Right kidney (tissue), 9 donors: ENCODE data around the gene LIMS3.
"Not testable (repeated sequence)": the region's sequence is repeated elsewhere in the genome, so short reads cannot be mapped to it uniquely, and the experiment has no call there.

Experiments
- DNase-seq: peaks from one replicate; pipeline ENCODE4 v3.0.0-alpha.2; 2016
- long read RNA-seq, 8 donors: transcript quantifications; one replicate each; lab custom pipeline, GENCODE V29; 2026

The LIMS3 gene, protein sequence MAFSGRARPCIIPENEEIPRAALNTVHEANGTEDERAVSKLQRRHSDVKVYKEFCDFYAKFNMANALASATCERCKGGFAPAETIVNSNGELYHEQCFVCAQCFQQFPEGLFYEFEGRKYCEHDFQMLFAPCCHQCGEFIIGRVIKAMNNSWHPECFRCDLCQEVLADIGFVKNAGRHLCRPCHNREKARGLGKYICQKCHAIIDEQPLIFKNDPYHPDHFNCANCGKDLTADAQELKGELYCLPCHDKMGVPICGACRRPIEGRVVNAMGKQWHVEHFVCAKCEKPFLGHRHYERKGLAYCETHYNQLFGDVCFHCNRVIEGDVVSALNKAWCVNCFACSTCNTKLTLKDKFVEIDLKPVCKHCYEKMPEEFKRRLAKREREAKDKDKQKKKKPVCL
- long read RNA-seq, donor 1: 0 reads
- long read RNA-seq, donor 2: 0 reads
- long read RNA-seq, donor 3, partial matches to known transcripts: 0 of 1 reads
- long read RNA-seq, donor 3, other reads (novel, unspliced or antisense): 0 of 1 reads
- long read RNA-seq, donor 4: 0 reads
- long read RNA-seq, donor 5: 0 reads
- long read RNA-seq, donor 6, partial matches to known transcripts: 0 of 1 reads
- long read RNA-seq, donor 6, other reads (novel, unspliced or antisense): 0 of 1 reads
- long read RNA-seq, donor 7: 0 reads
- long read RNA-seq, donor 8: 0 reads

DNA sequence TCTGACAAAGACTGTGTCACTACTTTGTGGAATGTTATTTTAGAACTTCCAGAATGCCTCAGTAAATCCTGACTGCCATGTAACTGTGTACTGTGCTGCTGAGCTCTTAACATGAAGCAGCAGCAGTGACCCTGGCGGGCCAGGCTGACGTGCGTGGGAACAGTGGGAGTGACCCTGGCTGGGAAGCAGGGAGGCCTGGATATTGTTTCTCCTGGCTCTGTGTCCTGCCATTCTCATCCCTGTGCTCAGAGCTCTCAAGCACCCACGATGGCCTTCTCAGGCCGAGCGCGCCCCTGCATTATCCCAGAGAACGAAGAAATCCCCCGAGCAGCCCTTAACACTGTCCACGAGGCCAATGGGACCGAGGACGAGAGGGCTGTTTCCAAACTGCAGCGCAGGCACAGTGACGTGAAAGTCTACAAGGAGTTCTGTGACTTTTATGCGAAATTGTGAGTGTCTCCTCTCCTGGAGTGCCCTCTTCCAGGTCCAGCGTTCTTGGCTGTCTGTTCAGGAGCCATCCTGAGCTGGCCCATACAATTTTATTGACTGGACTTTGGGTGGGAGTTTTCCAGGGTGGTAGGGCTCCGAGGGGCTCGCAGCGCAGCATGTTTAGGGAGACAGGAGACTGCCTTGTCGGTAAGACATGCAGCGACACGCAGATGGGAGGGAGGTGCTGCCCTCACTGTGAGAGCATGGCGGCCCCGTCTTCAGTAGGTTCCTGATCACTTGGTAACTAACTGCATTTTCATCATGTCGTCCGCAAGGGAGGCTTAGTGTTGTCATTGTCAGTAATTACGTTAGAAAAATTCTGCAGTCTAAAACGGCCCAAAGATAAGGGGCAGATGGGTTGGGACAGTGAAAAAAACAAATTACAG, at the start of gene LIMS3:
TSS of gene LIMS3 (plus strand) at position 227 of the 875 bp plus-strand sequence. CDS start at position 268, 41 bp downstream.
- DNase-seq: not testable (repeated sequence)

DNA sequence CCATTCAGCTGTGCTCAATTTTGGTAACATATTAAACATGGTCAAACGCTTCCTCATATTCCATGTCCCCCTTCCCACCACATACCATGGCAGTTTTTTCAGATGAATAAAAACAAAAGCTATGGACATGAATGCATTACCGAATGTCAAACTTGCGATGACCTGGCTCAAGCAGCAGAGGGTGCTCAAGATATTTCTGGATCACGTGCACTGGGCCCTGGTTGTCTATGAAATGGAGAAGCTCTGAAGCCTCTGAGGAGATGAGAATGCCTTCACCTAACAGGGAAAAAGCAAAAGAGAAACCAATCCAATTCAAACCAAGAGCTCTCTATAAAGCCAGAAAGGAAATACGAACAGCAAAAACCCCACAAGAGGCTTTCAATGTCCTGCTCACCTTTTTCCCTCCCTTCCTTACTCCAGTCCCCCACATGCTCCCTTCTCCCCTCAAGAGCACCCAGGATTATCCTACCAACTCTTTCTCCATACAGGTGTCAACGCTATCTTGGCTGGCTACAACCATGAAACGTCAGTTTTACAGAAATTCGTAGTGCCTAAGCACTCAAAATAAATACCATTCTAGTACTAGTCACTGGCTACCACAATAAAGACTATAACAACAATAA, 27.2 kb upstream of the LIMS3 start:
- not testable (repeated sequence) for DNase-seq

DNA sequence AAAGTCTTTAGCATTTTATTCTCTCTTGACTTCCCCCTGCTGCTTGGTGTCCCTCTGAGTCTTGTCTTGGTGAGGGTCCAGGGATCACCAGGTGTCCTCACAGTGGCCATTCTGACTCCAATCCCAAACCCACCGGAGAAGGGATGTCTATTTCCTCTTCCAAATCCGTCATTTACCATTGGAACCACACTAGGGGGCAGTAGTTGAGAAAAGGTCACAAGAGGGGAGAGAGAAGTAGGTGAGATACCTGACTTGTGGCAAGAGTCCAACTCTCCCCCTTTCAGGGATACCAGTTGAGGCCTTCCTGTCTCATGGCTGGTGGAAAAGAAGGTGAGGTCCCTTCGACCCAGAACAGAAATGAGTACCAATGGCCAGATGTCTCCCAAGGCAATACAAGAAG, 21.9 kb upstream of the LIMS3 start:
- DNase-seq: not testable (repeated sequence)

DNA sequence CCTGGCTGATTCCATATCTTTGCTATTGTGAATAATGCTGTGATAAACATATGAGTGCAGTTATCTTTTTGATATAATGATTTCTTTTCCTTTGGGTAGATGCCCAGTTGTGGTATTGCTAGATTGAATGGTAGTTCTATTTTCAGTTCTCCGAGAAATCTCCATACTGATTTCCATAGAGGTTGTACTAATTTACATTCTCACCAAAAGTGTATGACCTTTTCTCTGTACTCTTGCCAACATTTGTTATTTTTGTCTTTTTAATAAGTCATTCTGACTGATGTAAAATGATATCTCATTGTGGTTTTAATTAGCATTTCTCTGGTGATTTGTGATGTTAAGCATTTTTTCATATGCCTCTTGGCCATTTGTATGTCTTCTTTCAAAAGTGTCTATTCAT, 16.4 kb upstream of the LIMS3 start:
- not testable (repeated sequence) for DNase-seq

DNA sequence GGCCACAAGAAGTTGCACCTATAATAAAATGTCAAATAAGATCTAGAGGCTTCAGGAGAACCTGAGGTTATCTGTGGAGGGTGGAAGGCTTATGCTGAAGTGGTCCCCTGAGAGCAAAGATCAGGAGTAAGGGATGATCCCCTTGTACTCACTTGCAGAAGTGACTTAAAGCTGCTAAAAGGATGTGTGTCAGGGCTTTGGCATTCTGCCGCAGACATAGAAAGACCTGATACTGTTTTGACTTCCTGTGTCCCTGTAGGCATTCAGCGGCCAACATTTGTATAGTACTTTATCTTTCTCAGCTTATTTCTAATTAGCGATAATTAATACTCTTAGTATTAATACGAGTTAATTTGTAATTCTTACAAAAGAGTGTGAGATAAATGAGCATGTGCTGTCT, 10.1 kb upstream of the LIMS3 start:
- DNase-seq: not testable (repeated sequence)

DNA sequence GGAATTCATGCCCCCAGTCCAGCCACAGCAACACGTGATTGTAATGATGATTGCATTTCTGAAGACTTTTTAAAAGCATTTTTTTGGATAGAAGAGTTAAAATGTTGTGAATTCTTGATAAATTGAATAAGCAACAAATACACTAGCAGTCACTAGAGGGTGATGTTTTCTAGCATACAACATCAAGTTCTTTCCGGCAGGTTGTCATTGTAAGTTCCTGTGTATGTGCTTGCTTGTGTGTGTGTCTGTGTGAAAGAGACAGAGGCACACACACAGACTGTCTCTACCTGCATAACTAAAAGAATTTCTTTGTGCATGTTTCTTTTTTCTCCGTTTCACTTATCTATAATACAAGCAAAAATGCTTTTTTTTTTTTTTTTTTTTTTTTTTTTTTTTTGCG, 8.6 kb upstream of the LIMS3 start:
- DNase-seq: not testable (repeated sequence)

DNA sequence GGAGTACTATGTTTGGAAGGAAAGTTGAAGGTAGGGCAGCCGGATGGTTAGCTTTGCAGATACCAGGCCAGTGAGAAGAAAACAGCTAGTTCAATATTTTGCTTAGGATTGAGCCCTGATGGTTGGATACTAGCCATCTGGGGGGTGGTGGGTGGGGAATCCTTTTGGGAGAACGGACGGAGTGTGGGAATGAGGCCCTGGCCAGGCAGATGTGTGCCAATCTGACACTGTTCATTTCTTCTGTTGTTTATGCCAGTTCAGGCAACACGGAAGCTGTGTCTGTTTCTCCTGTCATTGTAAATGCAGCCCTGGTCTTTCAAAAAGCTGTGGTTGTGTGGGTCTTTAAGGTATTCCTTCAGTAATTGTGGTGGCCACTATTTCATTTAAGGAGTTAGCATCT, 7.5 kb upstream of the LIMS3 start:
- DNase-seq: not testable (repeated sequence)

DNA sequence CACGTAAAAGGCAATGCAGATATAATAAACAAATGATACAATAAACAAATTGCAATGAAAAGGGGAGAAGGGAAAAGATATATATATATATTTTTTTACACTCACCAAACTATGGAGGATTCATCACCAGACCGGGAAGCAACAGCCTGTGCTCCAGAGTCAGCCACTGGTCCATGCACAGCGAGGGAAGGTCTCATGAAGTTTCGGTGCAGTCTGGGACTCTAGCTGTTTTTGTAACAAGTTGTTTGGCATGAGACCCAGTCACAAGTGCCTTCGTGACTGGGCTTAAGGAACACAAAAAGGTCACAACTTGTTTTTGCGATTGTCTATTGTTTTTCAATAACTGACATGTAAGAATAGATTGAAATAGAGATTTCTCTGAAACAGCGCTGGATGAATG, 4.8 kb upstream of the LIMS3 start:
- not testable (repeated sequence) for DNase-seq

DNA sequence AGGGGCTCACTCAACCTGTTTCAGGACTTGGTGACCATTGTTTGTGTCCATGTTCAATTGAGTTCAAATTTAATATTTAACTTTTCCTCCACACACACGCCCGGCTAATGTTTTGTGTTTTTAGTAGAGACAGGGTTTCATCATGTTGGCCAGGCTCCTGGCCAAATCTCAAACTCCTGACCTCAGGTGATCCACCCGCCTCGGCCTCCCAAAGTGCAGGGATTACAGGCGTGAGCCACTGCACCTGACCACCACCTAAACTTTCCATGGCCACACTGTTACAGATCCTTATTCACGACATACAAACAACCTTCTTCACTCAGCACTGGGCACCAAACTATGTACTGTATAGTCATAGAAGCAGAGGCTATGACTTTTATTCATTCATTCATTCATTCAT, 4.3 kb upstream of the LIMS3 start:
- not testable (repeated sequence) for DNase-seq

DNA sequence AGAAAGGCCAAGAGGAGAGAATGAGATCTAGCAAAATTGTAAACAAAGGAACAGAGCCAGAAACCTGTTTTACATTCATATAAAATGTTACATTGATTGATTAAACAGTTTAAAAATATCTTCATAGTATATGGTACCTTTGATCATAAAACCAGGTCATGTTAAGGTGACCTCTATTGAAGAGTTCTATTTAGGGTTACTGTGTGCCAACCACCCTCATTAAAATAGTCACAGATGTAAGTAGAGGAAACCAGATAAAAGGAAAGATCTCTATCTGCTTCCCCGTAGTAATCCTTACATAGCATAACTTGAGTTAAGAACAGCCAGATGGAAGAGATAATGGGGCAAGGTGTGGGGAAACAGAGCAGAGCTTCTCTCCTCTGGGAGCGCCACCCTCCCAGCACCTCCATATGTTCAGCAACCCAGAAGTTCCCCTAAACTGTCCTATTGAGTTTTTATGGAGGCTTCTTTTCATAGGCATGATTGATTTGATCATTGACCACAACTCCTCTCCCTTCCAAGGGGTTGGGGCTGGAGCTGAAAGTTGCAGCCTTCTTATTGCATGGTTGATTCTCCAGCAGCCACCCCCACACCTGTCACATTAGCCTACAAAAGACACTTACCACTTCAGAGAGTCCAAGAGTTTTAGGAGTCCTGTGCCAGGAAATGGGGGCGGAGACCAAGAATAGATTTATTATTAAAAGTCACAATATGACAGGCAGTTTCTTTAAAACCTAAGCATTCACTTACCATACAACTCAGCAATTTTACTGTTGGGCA, 3.2 kb upstream of the LIMS3 start:
- not testable (repeated sequence) for DNase-seq

DNA sequence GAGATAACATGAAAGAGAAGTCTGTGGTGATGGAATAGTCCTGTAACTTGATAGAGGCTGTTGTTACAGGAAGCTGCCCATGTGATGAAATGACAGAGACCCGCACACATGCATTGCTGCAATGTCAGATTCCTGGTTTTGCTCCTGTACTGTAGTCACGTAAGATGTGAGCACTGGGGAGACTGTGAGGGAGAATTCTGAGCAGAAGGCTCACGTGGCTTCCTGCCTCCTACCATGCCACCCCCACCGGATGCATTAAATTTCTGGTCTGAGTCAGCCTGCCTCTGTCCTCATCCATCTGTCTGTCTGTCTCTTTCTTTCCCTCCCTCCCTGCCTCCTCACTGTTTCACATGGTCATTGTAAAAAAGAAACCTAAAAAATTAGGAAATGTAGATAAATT, 2.3 kb upstream of the LIMS3 start:
- not testable (repeated sequence) for DNase-seq

DNA sequence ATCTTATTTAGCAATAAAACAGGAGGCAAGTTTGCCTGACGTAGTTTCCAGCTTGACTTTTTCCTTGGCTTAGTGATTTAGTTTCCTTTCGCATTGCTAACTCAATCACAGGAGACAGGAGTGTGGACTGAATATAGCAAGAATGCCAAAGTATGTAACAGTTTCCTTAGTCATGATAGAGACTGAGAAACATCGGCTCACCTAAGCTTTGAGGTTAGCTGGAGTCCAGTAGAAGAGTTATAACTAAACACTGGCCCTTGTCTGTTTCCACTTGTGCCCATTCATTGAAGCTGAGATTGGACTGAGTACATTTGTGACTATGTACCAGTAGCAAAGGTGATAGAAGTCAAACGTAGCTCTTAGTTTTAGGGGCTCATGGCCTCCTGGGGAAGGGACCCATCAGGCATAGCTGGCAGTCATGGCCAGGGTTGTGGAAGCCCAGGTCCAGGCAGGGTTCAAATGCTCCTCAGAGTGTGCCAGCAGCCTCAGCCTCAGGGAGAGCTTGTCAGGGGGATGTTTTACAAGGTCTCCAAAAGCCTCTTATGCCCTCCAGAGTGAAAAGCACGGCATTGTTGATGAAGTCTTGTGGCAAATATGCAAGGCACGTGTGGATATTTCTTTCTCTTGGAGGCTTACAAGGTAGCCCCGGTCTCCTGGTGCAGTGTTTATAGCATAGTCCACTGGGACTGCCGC, 573 bp upstream of the LIMS3 start:
- DNase-seq: not testable (repeated sequence)

DNA sequence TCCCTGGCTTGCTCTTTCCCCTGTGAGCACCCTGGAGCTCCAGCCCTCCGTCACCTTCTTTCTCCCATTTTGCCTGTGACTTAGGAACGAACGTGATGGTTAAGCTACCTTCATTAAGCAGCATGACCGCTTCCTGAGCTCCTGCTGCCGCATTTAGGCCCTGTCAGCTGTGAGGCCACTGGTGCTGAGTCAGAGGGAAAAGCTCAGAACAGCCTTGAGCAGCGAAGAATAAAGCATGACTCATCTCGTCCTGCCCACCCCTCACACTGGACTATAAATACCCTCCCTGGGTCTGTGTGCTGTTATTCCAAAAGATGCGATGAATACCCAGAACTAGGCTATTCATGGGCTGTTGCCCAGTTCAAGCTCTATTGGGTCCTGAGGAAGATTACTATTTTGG, 7.3 kb downstream of the LIMS3 start:
- not testable (repeated sequence) for DNase-seq

DNA sequence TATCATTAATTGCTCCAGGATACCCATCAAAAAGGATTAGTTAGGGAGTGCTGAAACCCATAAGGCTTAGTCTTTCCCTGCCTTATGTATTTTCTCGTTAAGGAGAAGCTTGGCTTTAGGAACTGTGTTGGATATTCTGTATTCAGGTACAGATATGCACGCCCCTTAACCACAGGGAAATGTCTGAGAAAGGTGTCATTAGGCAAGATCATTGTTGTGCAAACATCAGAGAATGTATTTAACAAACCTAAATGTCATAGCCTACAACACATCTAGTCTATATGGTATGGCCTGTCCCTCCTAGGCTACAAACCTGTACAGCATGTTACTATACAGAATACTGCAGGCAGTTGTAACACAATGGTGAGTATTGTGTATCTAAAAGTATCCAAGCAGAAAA, 10.1 kb downstream of the LIMS3 start:
- not testable (repeated sequence) for DNase-seq

DNA sequence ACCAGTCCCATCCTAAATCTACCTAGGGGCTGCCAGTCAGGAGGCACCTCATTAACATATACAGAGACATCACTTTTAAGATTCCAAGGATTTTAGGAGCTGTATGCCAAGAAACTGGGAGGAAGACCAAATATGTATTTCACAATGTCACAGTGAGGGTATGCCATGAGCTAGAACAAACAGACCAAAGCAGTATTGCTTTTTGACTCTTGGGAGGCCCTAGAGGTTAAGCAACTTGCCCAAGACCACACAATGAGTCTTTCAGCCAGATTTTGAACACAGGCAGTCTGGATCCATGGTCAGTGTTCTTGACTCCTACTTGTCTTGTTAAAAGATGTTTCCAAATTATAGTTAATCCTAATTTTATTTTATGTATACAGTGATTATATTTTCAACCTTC, 12.3 kb downstream of the LIMS3 start:
- DNase-seq: not testable (repeated sequence)

DNA sequence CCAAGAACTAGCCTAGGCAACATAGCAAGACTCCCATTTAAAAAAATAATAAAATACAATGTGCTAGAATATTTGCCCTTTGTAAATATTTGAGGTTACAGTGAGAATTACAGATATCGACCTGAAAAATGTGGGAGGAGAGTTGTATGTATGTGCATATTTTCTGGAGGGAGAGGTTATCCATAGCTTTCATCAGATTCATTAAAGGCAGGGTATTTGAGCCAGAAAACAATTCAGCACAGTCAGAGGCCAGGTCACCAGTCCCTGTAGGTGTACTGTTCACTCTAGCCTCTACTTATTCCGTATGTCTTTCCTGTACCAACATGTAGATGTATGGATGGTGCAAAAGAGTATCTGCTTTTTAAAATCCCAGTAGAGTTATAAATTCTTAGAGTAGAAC, 15.4 kb downstream of the LIMS3 start:
- not testable (repeated sequence) for DNase-seq

DNA sequence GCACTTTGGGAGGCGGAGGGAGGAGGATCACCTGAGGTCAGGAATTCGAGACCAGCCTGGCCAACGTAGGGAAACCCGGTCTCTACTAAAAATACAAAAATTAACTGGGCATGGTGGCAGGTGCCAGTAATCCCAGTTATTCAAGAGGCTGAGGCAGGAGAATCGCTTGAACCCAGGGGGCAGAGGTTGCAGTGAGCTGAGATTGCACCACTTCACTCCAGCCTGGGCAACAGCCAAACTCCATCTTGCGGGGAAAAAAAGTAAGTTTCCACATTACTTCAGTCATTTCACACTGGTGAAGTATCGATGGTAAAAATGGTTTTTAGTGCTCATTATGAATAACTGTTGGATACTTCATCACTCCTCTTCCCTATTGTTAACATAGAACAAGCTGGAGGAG, 16.1 kb downstream of the LIMS3 start:
- DNase-seq: not testable (repeated sequence)

DNA sequence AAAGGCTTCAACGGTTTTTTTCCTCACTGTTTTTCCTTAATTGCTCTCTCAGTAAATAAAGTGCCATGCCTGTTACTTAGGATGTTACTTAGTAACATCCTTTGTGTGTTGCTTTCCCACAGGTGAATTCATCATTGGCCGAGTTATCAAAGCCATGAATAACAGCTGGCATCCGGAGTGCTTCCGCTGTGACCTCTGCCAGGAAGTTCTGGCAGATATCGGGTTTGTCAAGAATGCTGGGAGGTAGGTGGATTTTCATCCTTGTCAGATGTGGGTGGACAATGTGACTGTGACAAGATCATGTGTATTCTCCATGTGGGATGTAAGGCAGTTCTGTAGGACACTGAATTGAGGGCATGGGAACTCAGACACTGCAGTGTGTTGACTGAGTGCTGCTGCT, 17.3 kb downstream of the LIMS3 start:
- DNase-seq: not testable (repeated sequence)

DNA sequence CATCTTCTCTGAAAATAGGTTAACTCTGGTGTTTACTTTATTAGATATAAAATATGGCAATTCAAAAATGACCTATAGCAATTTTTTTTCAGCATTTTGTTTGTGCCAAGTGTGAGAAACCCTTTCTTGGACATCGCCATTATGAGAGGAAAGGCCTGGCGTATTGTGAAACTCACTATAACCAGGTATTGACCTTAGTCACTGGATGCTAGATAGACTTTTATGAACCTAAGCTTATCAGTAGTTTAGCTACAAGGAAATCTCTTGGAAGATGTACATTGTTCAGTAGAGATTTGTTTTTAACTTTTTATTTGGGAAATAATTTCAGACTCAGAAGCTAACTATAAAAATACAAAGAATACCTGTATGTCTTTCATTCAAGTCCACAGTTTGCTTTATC, 21.7 kb downstream of the LIMS3 start:
- not testable (repeated sequence) for DNase-seq

DNA sequence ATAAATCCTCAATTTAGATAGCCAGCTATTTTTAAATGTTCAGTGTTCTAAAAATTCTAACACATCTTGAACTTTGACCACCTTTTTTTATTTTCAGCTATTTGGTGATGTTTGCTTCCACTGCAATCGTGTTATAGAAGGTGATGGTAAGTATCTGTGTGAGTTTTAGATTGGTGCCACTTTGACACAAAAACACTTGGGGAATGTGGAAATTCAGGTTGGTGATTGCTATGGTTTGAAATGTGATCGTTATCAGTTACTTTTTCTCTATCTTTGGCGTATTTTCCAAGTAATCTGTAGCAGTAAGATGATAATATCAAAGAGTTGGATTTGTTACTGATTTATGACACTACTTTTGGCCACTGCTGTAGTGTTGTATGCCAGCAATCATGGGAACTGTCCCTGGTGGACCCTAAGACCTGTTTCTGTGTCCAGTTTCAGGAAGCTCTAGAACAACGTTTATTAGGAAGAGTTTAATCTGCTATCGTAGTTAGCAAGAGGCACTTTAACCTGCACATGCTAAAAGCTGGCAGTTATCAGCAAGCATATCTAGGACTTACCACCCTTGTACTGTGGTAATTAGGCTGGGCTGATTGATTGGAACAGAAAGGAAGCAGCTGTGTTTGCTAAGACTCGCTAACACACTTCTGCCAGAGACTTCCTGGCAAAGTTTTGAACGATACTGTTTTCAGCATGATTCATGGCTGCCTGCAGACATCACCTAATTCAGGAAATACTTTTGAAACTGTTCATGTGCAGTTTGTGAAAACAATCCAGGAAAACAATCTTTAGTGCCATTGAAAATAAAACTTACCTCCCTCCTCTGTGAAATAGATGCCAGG, 23.3 kb downstream of the LIMS3 start:
- DNase-seq: not testable (repeated sequence)
